Upper lobe of left lung (tissue), 6 donors: ENCODE data around the gene QRFP. TPM values are rescaled to one million over a fixed set of nuclear protein-coding genes. Genes with fewer than 3 reads are reported as not detected.

Source experiments
- ATAC-seq, 2 donors: fragments of 200-7000 bp; cut with Tn5 transposase; one replicate each; pipeline ENCODE4 v1.9.1; 2022; ENCODE audit warnings: mild to moderate bottlenecking in 2 of 2, moderate library complexity in 2 of 2; ENCODE audit not compliant: low FRiP score in 2 of 2
- DNase-seq, 2 donors: peaks; one replicate each; pipeline ENCODE4 v3.0.0-alpha.2; 2019 to 2020
- H3K27ac ChIP-seq, 4 donors: fragments of 200-600 bp; sonication (generic); one replicate each; pipeline ENCODE4 v1.5.1; 2016 to 2019
- H3K27me3 ChIP-seq, 4 donors: fragments of 200-600 bp; sonication (generic); one replicate each; pipeline ENCODE4 v1.5.1; 2017 to 2019
- H3K36me3 ChIP-seq, 4 donors: fragments of 200-600 bp; sonication (generic); one replicate each; pipeline ENCODE4 v1.5.1; 2016 to 2019
- H3K4me1 ChIP-seq, 4 donors: fragments of 200-600 bp; sonication (generic); one replicate each; pipeline ENCODE4 v1.5.1; 2018 to 2019
- H3K4me3 ChIP-seq, 4 donors: fragments of 200-600 bp; sonication (generic); one replicate each; pipeline ENCODE4 v1.5.1; 2017 to 2019; ENCODE audit warnings: mild to moderate bottlenecking in 2 of 4, moderate library complexity in 1 of 4
- H3K9me3 ChIP-seq, 4 donors: fragments of 200-600 bp; sonication (generic); one replicate each; pipeline ENCODE4 v1.5.1; 2018 to 2019
- EP300 ChIP-seq, 4 donors: sonication (generic); formaldehyde crosslinking; IDR thresholded peaks; one replicate each; pipeline ENCODE4 v1.5.1; 2017; ENCODE audit warnings: antibody characterized with exemption in 4 of 4, control low read depth in 2 of 4
- POLR2A ChIP-seq, 4 donors: fragments of 450-650 bp; IDR thresholded peaks; one replicate each; pipeline ENCODE4 v1.5.1; 2016 to 2017; ENCODE audit warnings: antibody characterized with exemption in 4 of 4, mild to moderate bottlenecking in 2 of 4
- POLR2AphosphoS5 ChIP-seq, 2 donors: sonication (generic); formaldehyde crosslinking; IDR thresholded peaks; one replicate each; pipeline ENCODE4 v1.5.1; 2017; ENCODE audit warnings: antibody characterized with exemption in 2 of 2
- WGBS, 2 donors: methylation state at CpG; one replicate each; pipeline ENCODE4 v1.1.5; 2017 to 2018; 5-methylcytosine and 5-hydroxymethylcytosine counted together
- total RNA-seq, 6 donors: library from RNA; depleted of rRNA in 4 of 6; stranded (reverse); fragments of >200 nt in 4 of 6; gene quantifications; one replicate each; pipeline versions ENCODE4 v1.1.0 to v1.2.1, GENCODE V29; 2016 to 2021
- TF ChIP-seq, protein P1 (sequence below), 6 experiments: fragments of 450-650 bp in 4 of 6; fragments of 200-600 bp in 2 of 6; sonication (generic) in 2 of 6; IDR thresholded peaks; one replicate each; pipeline ENCODE4 v1.5.1; 2016 to 2019; ENCODE audit warnings: antibody characterized with exemption in 6 of 6
- donor health status: DM: no; HTN: no; CAD: no; lungs with moderate emphysema.
- donor health status: DM: no; HTN: yes; CAD: no; lungs with severe emphysema.

QRFP gene
- total RNA-seq, 6 donors from 2014 or later, result not detected

- 12 to 33% methylated on average over 9 to 22 of the region's 26 CpGs for whole genome bisulfite sequencing, 2 donors
- TF ChIP-seq POLR2A (IDR thresholded peaks at IDR 0.05) (no peak), POLR2AphosphoS5 (IDR thresholded peaks at IDR 0.05) (no peak), EP300 (IDR thresholded peaks at IDR 0.05) (no peak)
- TF ChIP-seq, protein P1, sequence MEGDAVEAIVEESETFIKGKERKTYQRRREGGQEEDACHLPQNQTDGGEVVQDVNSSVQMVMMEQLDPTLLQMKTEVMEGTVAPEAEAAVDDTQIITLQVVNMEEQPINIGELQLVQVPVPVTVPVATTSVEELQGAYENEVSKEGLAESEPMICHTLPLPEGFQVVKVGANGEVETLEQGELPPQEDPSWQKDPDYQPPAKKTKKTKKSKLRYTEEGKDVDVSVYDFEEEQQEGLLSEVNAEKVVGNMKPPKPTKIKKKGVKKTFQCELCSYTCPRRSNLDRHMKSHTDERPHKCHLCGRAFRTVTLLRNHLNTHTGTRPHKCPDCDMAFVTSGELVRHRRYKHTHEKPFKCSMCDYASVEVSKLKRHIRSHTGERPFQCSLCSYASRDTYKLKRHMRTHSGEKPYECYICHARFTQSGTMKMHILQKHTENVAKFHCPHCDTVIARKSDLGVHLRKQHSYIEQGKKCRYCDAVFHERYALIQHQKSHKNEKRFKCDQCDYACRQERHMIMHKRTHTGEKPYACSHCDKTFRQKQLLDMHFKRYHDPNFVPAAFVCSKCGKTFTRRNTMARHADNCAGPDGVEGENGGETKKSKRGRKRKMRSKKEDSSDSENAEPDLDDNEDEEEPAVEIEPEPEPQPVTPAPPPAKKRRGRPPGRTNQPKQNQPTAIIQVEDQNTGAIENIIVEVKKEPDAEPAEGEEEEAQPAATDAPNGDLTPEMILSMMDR (IDR thresholded peaks at IDR 0.05), result no peak
- DNase-seq, result no peak
- Histone ChIP-seq H3K27me3 (peaks cover 0 to 15% (median 8%) of the 10 kb centered on the region in 4 donors), H3K4me3 (no peak overlapping the region), H3K36me3 (no peaks in the 10 kb centered on the region), H3K27ac (peak overlapping the region in 2 of 4 donors; percentile 27 to 48), H3K9me3 (no peaks in the 10 kb centered on the region), H3K4me1 (peaks cover 5 to 29% (median 15%) of the 10 kb centered on the region in 4 donors)
- no peak for ATAC-seq
Measured at GRCh38 chr9:130933114-130934046, 36.8 kb upstream of the QRFP start.

GRCh38 chr9:130932255-130933079 lies 35.9 kb upstream of the QRFP start:
- H3K27ac ChIP-seq, result peak overlapping the region in 1 of 4 donors; percentile 48
- DNase-seq, result peak in 1 of 2 donors; percentile 79
- 42 to 43% methylated on average over 21 of the region's 21 CpGs for WGBS, 2 donors
- peaks cover 0 to 6% (median 2%) of the 10 kb centered on the region in 4 donors for H3K27me3 ChIP-seq
- no peaks in the 10 kb centered on the region for H3K9me3 ChIP-seq
- peak; percentile 16 to 18 for ATAC-seq
- H3K4me3 ChIP-seq, result no peak overlapping the region
- peaks cover 0 to 20% (median 8%) of the 10 kb centered on the region in 4 donors for H3K4me1 ChIP-seq
- TF ChIP-seq POLR2AphosphoS5 (IDR thresholded peaks at IDR 0.05), result peak in 1 of 2 donors; percentile 59
- TF ChIP-seq POLR2A (IDR thresholded peaks at IDR 0.05), result no peak
- TF ChIP-seq, protein P1 (IDR thresholded peaks at IDR 0.05), result peak in 2 of 6 experiments; percentile 38 to 39
- TF ChIP-seq EP300 (IDR thresholded peaks at IDR 0.05), result no peak
- H3K36me3 ChIP-seq, result no peaks in the 10 kb centered on the region

- Histone ChIP-seq H3K36me3 (no peaks in the 10 kb centered on the region), H3K4me1 (peaks cover 0 to 17% (median 8%) of the 10 kb centered on the region in 4 donors), H3K27me3 (peaks cover 0 to 3% (median 0%) of the 10 kb centered on the region in 4 donors), H3K27ac (peak overlapping the region in 1 of 4 donors; percentile 48), H3K9me3 (no peaks in the 10 kb centered on the region), H3K4me3 (no peak overlapping the region)
- ATAC-seq, result no peak
- TF ChIP-seq, protein P1 (IDR thresholded peaks at IDR 0.05), result no peak
- no peak for TF ChIP-seq POLR2A (IDR thresholded peaks at IDR 0.05)
- TF ChIP-seq POLR2AphosphoS5 (IDR thresholded peaks at IDR 0.05), result no peak
- no peak for TF ChIP-seq EP300 (IDR thresholded peaks at IDR 0.05)
- 63 to 70% methylated on average over 20 of the region's 20 CpGs for WGBS, 2 donors
- DNase-seq, result no peak
Measured at GRCh38 chr9:130931508-130932254, 35.1 kb upstream of the QRFP start.

DNA sequence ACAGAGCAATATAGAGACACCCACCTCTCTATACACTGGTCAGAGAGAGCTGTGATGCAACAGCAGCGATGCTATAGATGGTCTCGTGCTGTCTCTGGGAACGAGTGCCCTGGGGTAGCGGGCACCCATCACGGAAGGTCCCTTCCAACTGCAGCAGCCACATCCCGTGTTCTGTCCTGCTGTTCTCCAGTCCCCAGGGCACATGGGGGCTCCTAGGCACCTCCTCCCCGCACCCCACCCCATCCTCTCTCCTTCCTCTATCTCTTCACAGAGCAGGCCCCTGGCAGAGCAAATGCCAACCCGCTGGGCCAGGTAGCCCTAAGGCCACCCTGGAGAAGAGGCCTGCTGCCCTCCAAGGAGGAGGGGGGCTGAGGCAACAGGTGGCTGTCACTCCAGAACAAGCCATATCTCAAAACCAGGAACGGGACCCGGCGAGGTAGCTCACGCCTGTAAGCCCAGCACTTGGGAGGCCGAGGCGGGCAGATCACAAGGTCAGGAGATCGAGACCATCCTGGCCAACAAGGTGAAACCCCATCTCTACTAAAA lies 34.3 kb upstream of the QRFP start:
- no peaks in the 10 kb centered on the region for H3K36me3 ChIP-seq
- no peak for TF ChIP-seq POLR2AphosphoS5 (IDR thresholded peaks at IDR 0.05)
- TF ChIP-seq, protein P1 (IDR thresholded peaks at IDR 0.05), result no peak
- no peak for TF ChIP-seq POLR2A (IDR thresholded peaks at IDR 0.05)
- no peak for TF ChIP-seq EP300 (IDR thresholded peaks at IDR 0.05)
- no peak overlapping the region for H3K27ac ChIP-seq
- DNase-seq, result no peak
- peaks cover 0 to 10% (median 8%) of the 10 kb centered on the region in 4 donors for H3K4me1 ChIP-seq
- H3K27me3 ChIP-seq, result peaks cover 0 to 3% (median 0%) of the 10 kb centered on the region in 4 donors
- no peak for ATAC-seq
- no peaks in the 10 kb centered on the region for H3K9me3 ChIP-seq
- H3K4me3 ChIP-seq, result no peak overlapping the region
- 86 to 89% methylated on average over 11 to 15 of the region's 15 CpGs for WGBS, 2 donors
